ENCODE data around the gene TOR2A.

Gene TOR2A

DNA sequence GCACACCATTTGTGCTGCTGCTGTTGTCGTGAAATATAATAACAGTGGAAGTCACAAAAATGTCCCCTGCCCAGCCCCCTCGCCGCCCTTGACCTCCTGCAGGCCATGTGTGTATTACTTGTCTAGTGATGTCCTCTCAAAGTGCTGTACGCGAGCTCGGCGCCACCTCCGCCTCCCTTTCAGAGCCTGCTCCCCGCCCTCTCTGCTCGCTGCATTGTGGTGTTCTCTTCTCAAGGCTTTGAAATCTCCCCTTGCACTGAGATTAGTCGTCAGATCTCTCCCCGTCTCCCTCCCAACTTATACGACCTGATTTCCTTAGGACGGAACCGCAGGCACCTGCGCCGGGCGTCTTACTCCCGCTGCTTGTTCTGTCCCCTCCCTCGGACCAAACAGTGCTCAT is 43.0 kb downstream of the TOR2A start:
- TF ChIP-seq, protein P1, sequence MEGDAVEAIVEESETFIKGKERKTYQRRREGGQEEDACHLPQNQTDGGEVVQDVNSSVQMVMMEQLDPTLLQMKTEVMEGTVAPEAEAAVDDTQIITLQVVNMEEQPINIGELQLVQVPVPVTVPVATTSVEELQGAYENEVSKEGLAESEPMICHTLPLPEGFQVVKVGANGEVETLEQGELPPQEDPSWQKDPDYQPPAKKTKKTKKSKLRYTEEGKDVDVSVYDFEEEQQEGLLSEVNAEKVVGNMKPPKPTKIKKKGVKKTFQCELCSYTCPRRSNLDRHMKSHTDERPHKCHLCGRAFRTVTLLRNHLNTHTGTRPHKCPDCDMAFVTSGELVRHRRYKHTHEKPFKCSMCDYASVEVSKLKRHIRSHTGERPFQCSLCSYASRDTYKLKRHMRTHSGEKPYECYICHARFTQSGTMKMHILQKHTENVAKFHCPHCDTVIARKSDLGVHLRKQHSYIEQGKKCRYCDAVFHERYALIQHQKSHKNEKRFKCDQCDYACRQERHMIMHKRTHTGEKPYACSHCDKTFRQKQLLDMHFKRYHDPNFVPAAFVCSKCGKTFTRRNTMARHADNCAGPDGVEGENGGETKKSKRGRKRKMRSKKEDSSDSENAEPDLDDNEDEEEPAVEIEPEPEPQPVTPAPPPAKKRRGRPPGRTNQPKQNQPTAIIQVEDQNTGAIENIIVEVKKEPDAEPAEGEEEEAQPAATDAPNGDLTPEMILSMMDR (IDR thresholded peaks at IDR 0.05; ENCODE audit: low read depth, low read length) = no peak

DNA sequence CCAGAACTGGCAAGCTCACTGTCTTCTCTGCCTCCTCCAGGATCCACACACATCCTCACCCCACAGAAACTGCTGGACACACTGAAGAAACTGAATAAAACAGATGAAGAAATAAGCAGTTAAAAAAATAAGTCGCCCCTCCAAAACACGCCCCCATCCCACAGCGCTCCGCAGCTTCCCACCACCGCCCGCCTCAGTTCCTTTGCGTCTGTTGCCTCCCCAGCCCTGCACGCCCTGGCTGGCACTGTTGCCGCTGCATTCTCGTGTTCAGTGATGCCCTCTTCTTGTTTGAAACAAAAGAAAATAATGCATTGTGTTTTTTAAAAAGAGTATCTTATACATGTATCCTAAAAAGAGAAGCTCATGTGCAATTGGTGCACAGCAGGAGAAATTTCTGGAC is 44.4 kb downstream of the TOR2A start:
- DNase-seq (ENCODE audit: low read depth in 2 of 2) = no peak
- H3K4me3 ChIP-seq (replicated peaks in 1 of 2; ENCODE audit: low read depth in 2 of 2, low read length in 2 of 2) = no peak overlapping the region
- TF ChIP-seq, protein P1 (IDR thresholded peaks at IDR 0.05; ENCODE audit: low read depth, low read length) = no peak

More for the DNA sequence above, 43.0 kb downstream of the TOR2A start:
- no peak overlapping the region for H3K4me3 ChIP-seq (replicated peaks in 1 of 2; ENCODE audit: low read depth in 2 of 2, low read length in 2 of 2)
- DNase-seq (ENCODE audit: low read depth in 2 of 2) = no peak

DNA sequence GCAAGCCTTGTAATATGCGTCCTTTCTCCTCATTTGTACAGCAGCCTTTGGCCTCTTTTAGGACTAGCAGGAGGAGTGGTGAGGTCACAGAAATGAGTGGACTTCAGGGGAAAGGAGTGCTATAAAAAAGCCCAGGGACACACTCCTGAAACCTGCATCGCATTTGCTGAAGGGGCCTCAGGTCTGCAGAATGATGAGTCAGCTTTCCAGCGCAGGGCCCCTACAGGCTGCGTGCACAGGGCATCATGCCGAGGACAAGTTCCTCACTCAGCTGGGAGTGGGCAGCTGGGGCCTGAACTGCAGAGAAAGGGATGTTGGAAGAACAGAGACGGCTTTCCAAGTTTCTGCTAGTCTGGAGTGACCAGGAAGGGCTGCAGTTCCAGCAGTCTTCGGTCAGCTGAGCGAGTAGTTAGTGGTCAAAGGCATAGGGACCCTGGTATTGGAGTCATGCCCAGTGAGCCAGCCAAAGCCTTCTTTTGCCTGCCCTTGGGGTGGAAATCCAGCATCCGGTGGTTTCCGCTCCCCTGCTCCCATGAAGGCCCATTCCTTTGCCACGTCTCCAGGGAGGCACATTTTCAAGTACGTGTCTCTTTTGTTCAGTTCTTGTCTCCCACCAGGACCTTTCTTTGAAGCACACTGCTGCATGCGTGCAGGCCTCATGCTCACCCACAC is 45.6 kb downstream of the TOR2A start:
- H3K4me3 ChIP-seq (replicated peaks in 1 of 2; ENCODE audit: low read depth in 2 of 2, low read length in 2 of 2) = no peak overlapping the region
- DNase-seq (ENCODE audit: low read depth in 2 of 2) = no peak
- TF ChIP-seq, protein P1 (IDR thresholded peaks at IDR 0.05; ENCODE audit: low read depth, low read length) = no peak

DNA sequence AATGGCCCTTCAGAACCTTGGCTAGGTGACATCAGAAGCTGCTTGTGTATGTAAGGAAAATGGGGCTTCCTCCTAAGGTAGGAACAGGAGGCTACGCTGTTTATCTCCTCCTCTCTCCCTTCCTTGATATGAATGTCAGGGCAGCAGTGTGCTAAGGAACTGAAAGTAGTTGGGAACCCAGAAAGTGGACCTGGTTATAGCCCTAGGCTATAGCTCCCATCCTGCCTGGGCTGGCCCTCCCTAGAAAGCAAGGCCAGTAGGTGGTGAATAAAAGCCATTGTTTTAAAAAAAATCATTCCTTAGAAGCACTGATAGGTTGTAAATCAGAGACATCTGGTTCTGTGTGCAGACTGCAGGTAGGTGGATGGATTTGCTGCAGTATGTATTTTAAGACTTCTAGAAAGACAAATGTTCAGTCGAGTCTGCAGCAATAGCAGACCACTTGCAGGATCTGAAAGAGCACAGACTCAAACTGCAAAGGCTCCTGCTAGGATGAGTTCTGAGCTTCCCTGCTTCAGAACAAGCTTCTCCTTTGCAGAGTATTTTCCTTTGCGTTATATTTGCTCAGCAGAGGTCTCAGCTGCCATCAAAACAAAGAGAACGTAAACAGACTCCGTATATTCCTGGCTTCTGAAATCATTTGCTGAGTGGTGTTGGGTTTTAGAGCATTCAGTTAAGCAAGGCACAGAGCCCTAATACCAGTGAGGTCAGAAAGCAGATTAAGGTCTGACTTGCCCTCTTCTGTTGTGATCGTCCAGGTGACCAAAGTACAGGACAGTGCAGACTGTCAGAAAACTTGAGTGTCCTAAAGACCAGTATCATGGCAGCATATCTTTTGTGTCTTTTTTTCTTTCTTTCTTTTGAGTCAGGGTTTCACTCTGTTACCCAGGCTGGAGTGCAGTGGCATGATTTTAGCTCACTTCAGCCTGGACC is 48.4 kb downstream of the TOR2A start:
- H3K4me3 ChIP-seq (replicated peaks in 1 of 2; ENCODE audit: low read depth in 2 of 2, low read length in 2 of 2) = no peak overlapping the region
- no peak for DNase-seq (ENCODE audit: low read depth in 2 of 2)
- TF ChIP-seq, protein P1 (IDR thresholded peaks at IDR 0.05; ENCODE audit: low read depth, low read length) = no peak

DNA sequence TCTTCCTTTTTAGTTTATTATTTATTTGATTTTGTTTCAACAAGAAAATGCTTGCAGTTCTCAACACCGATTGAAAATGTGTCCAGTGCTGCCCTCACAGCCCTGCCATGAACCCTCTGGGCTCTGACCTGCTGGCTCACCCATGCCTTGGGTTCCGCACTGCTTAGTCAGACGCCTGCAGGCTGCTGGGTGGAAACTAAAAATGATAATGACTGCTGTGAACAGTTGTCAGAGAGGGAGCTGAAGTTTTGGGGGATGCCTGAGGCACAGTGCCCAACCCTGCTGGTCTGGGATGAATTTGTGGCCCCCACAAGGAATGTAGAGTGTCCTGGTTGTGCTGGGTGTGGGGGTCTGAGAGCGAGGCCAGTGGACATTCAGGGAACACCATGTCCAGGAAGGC is 50.5 kb downstream of the TOR2A start:
- no peak overlapping the region for H3K4me3 ChIP-seq (replicated peaks in 1 of 2; ENCODE audit: low read depth in 2 of 2, low read length in 2 of 2)
- DNase-seq (ENCODE audit: low read depth in 2 of 2) = peak in 1 of 2 donors; percentile 42
- TF ChIP-seq, protein P1 (IDR thresholded peaks at IDR 0.05; ENCODE audit: low read depth, low read length) = no peak

DNA sequence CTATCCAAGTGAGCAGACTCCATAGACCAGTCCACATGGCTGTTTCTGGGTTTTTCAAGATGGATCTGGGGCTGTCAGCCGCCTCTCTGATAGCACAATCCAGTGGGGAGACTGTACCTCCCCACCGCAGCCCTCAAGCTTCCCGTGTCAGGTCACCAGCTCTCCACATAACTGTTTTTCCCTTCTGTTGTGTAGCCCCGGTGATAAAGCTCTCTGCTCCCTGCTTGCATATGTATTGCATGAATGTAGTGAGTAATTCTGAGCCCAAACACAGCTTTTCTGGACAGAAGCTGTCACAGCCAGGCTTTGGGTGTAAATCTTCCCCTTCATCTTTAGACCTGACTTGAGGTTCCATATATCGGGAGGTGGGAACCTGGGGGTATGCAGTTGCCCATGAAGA is 51.4 kb downstream of the TOR2A start:
- TF ChIP-seq, protein P1 (IDR thresholded peaks at IDR 0.05; ENCODE audit: low read depth, low read length) = no peak
- DNase-seq (ENCODE audit: low read depth in 2 of 2) = peak in 1 of 2 donors; percentile 41
- H3K4me3 ChIP-seq (replicated peaks in 1 of 2; ENCODE audit: low read depth in 2 of 2, low read length in 2 of 2) = no peak overlapping the region
